ENCODE measurements around the gene FOXQ1. TPM values are rescaled to one million over a fixed set of nuclear protein-coding genes. Genes with fewer than 3 reads are reported as not detected.

The FOXQ1 gene
- total and polyA plus RNA-seq, 2 of the 13 experiments (the other 11 are each of a cell fraction or from before 2014, with no cell fraction given) = 35.2 to 39.8 TPM

DNA sequence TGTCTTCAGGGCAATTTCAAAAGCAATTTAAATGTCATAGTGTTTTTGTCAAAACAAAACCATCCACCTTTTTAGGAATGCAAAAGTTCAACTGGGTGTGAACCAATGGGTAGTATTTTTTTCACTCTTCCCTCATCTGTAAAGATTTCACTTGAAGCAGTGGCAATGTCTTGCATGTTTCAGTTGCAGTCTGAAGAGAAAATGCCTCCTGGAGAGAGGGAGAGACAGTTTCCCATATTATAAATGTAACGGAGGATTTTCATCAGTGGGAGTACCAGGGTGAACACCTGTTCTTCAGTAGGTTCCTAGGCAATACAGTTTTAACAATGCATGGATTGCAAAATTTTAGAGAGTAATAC is 3.3 kb downstream of the FOXQ1 start (continued):
- no peak for TF ChIP-seq UBTF (CRISPR knock-in tag; IDR thresholded peaks at IDR 0.05)
- no peak for TF ChIP-seq SMC3 (IDR thresholded peaks at IDR 0.05; ENCODE audit: low read length)
- no peak for TF ChIP-seq ARID2 (CRISPR knock-in tag; IDR thresholded peaks at IDR 0.05; ENCODE audit: borderline replicate concordance)
- no peak for TF ChIP-seq JUND (CRISPR knock-in tag; IDR thresholded peaks at IDR 0.05)
- peak; percentile 37; the same call in 1 of the 2 replicates for TF ChIP-seq POLR2AphosphoS5 (IDR thresholded peaks at IDR 0.05; ENCODE audit: low read depth, low read length)
- 0 out of 2 replicates have a peak, but pooled peaks have one; percentile 0 for TF ChIP-seq NCOA2 (CRISPR knock-in tag; IDR thresholded peaks at IDR 0.05)
- TF ChIP-seq, protein P1, sequence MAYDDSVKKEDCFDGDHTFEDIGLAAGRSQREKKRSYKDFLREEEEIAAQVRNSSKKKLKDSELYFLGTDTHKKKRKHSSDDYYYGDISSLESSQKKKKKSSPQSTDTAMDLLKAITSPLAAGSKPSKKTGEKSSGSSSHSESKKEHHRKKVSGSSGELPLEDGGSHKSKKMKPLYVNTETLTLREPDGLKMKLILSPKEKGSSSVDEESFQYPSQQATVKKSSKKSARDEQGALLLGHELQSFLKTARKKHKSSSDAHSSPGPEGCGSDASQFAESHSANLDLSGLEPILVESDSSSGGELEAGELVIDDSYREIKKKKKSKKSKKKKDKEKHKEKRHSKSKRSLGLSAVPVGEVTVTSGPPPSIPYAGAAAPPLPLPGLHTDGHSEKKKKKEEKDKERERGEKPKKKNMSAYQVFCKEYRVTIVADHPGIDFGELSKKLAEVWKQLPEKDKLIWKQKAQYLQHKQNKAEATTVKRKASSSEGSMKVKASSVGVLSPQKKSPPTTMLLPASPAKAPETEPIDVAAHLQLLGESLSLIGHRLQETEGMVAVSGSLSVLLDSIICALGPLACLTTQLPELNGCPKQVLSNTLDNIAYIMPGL (CRISPR knock-in tag; IDR thresholded peaks at IDR 0.05; ENCODE audit: borderline replicate concordance in 1 of 2, low read depth in 1 of 2) = no peak
- no peak for TF ChIP-seq ZNF75D (CRISPR knock-in tag; IDR thresholded peaks at IDR 0.05; ENCODE audit: borderline replicate concordance)
- TF ChIP-seq PRPF4 (IDR thresholded peaks at IDR 0.05; ENCODE audit: low read depth, low read length, poor library complexity, severe bottlenecking) = no peak
- TF ChIP-seq ZNF20 (CRISPR knock-in tag; IDR thresholded peaks at IDR 0.05) = no peak
- 0 out of 2 replicates have a peak, but pooled peaks have one; percentile 1 for TF ChIP-seq NFIC (IDR thresholded peaks at IDR 0.05; ENCODE audit: low read length)
- 0 out of 2 replicates have a peak, but pooled peaks have one; percentile 23 for TF ChIP-seq GMEB2 (CRISPR knock-in tag; IDR thresholded peaks at IDR 0.05; ENCODE audit: low read depth)
- no peak for TF ChIP-seq JUNB (CRISPR knock-in tag; IDR thresholded peaks at IDR 0.05; ENCODE audit: borderline replicate concordance)
- TF ChIP-seq TERF1 (CRISPR knock-in tag; IDR thresholded peaks at IDR 0.05) = no peak
- TF ChIP-seq DNMT3B (CRISPR knock-in tag; conservative IDR thresholded peaks at IDR 0.05) = 0 out of 2 replicates have a peak, but pooled peaks have one; percentile 27
- no peak for TF ChIP-seq MLXIP (CRISPR knock-in tag; IDR thresholded peaks at IDR 0.05; ENCODE audit: borderline replicate concordance)
- no peak for TF ChIP-seq ZNF432 (CRISPR knock-in tag; IDR thresholded peaks at IDR 0.05; ENCODE audit: borderline replicate concordance)
- no peak for TF ChIP-seq ZNF296 (CRISPR knock-in tag; conservative IDR thresholded peaks at IDR 0.05)
- no peak for TF ChIP-seq ZMAT3 (CRISPR knock-in tag; conservative IDR thresholded peaks at IDR 0.05)
- no peak for TF ChIP-seq RFX1 (IDR thresholded peaks at IDR 0.05)
- 0 out of 2 replicates have a peak, but pooled peaks have one; percentile 36 for TF ChIP-seq POLR2AphosphoS2 (IDR thresholded peaks at IDR 0.05; ENCODE audit: low read depth, low read length)
